ENCODE measurements around the gene GSTO2.

GSTO2 gene

GRCh38 chr10:104345515-104345914 is 76.5 kb downstream of the GSTO2 start:
- Histone ChIP-seq H3K9me2 (replicated peaks; ENCODE audit: insufficient read depth, low read length) (no peaks in the 10 kb centered on the region), H4K20me1 (ENCODE audit: insufficient read depth, low read length) (no peaks in the 10 kb centered on the region), H3K4me2 (ENCODE audit: low read depth, low read length) (no peak overlapping the region), H3K9me3 (replicated peaks; ENCODE audit: insufficient read depth, low read length) (no peaks in the 10 kb centered on the region), H2AFZ (ENCODE audit: low read length) (no peak overlapping the region), H3K36me3 (replicated peaks; ENCODE audit: insufficient read depth, low read length) (no peaks in the 10 kb centered on the region), H3F3A (ENCODE audit: insufficient read depth, low read length) (peaks cover 8% of the 10 kb centered on the region; the same call in 1 of the 2 replicates), H3K79me2 (ENCODE audit: low read length) (no peaks in the 10 kb centered on the region), H3K27me3 (replicated peaks; ENCODE audit: insufficient read depth, low read length) (no peaks in the 10 kb centered on the region), H3K9ac (ENCODE audit: low read length) (no peak overlapping the region), H3K27ac (ENCODE audit: low read length) (no peak overlapping the region), H3K4me1 (ENCODE audit: low read length) (peaks cover 9% of the 10 kb centered on the region), H3K4me3 (ENCODE audit: low read length) (no peak overlapping the region)
- TF ChIP-seq EZH2 (optimal IDR thresholded peaks at IDR 0.05; ENCODE audit: low read depth, low read length): no peak
- no peak for TF ChIP-seq CTCF (IDR thresholded peaks at IDR 0.05; ENCODE audit: low read length)
- no peak for TF ChIP-seq EZH2phosphoT487 (IDR thresholded peaks at IDR 0.05; ENCODE audit: low read length)
- no peak for DNase-seq

- DNase-seq: no peak
- Histone ChIP-seq H3F3A (ENCODE audit: insufficient read depth, low read length) (peaks cover 8% of the 10 kb centered on the region; the same call in 1 of the 2 replicates), H3K4me1 (ENCODE audit: low read length) (peaks cover 9% of the 10 kb centered on the region), H3K9me3 (replicated peaks; ENCODE audit: insufficient read depth, low read length) (no peaks in the 10 kb centered on the region), H3K9me2 (replicated peaks; ENCODE audit: insufficient read depth, low read length) (no peaks in the 10 kb centered on the region), H3K9ac (ENCODE audit: low read length) (no peak overlapping the region), H2AFZ (ENCODE audit: low read length) (no peak overlapping the region), H3K79me2 (ENCODE audit: low read length) (no peaks in the 10 kb centered on the region), H3K27me3 (replicated peaks; ENCODE audit: insufficient read depth, low read length) (no peaks in the 10 kb centered on the region), H3K36me3 (replicated peaks; ENCODE audit: insufficient read depth, low read length) (no peaks in the 10 kb centered on the region), H3K4me2 (ENCODE audit: low read depth, low read length) (no peak overlapping the region), H4K20me1 (ENCODE audit: insufficient read depth, low read length) (no peaks in the 10 kb centered on the region), H3K4me3 (ENCODE audit: low read length) (no peak overlapping the region), H3K27ac (ENCODE audit: low read length) (no peak overlapping the region)
- TF ChIP-seq EZH2 (optimal IDR thresholded peaks at IDR 0.05; ENCODE audit: low read depth, low read length) (no peak), EZH2phosphoT487 (IDR thresholded peaks at IDR 0.05; ENCODE audit: low read length) (no peak), CTCF (IDR thresholded peaks at IDR 0.05; ENCODE audit: low read length) (no peak)
Observed at GRCh38 chr10:104345941-104346340, 77.0 kb downstream of the GSTO2 start.

GRCh38 chr10:104347295-104348045 is 78.5 kb downstream of the GSTO2 start:
- H4K20me1 ChIP-seq (ENCODE audit: insufficient read depth, low read length): no peaks in the 10 kb centered on the region
- no peak overlapping the region for H3K27ac ChIP-seq (ENCODE audit: low read length)
- no peaks in the 10 kb centered on the region for H3K27me3 ChIP-seq (replicated peaks; ENCODE audit: insufficient read depth, low read length)
- no peak for DNase-seq
- no peak overlapping the region for H3K9ac ChIP-seq (ENCODE audit: low read length)
- TF ChIP-seq EZH2phosphoT487 (IDR thresholded peaks at IDR 0.05; ENCODE audit: low read length) (no peak), EZH2 (optimal IDR thresholded peaks at IDR 0.05; ENCODE audit: low read depth, low read length) (no peak), CTCF (IDR thresholded peaks at IDR 0.05; ENCODE audit: low read length) (no peak)
- no peaks in the 10 kb centered on the region for H3K9me2 ChIP-seq (replicated peaks; ENCODE audit: insufficient read depth, low read length)
- peaks cover 13% of the 10 kb centered on the region for H3F3A ChIP-seq (ENCODE audit: insufficient read depth, low read length)
- H3K4me2 ChIP-seq (ENCODE audit: low read depth, low read length): no peak overlapping the region
- H3K4me1 ChIP-seq (ENCODE audit: low read length): peaks cover 17% of the 10 kb centered on the region
- H3K79me2 ChIP-seq (ENCODE audit: low read length): no peaks in the 10 kb centered on the region
- H2AFZ ChIP-seq (ENCODE audit: low read length): no peak overlapping the region
- H3K36me3 ChIP-seq (replicated peaks; ENCODE audit: insufficient read depth, low read length): no peaks in the 10 kb centered on the region
- no peak overlapping the region for H3K4me3 ChIP-seq (ENCODE audit: low read length)
- H3K9me3 ChIP-seq (replicated peaks; ENCODE audit: insufficient read depth, low read length): no peaks in the 10 kb centered on the region

Measured in MM.1S (cell line).